ENCODE data around the gene RABAC1. TPM values are rescaled to one million over a fixed set of nuclear protein-coding genes. Genes with fewer than 3 reads are reported as not detected.
A peak's percentile ranks its signal among the peaks of the same experiment; 100 is the strongest.

RABAC1 gene
- polyA plus RNA-seq, 6 donors from 2014 or later, result 218 to 268 (median 245) TPM

DNA sequence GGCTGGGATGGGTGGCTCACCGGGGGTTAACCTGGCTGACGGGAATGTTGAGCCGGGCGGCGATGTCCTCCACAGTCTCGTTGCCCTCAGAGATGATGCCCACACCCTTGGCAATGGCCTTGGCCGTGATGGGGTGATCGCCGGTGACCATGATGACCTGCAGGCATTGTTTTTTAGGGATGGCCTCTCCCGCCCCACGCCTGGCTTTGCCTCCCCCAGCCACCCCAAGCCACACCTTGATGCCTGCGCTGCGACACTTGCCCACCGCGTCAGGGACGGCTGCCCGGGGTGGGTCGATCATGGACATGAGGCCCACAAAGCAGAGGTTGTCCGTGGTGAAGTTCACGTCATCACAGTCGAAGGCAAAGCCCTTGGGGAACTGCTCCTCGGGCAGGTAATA, 18.8 kb upstream of the RABAC1 start:
- Mint-ChIP-seq H3K27me3 (no peaks in the 10 kb centered on the region), H3K36me3 (no peaks in the 10 kb centered on the region), H3K27ac (no peak overlapping the region), H3K4me1 (no peaks in the 10 kb centered on the region), H3K4me3 (no peak overlapping the region), H3K9me3 (no peaks in the 10 kb centered on the region)
- ATAC-seq (ENCODE audit: low read depth in 2 of 2) (no peak), DNase-seq (no peak)

DNA sequence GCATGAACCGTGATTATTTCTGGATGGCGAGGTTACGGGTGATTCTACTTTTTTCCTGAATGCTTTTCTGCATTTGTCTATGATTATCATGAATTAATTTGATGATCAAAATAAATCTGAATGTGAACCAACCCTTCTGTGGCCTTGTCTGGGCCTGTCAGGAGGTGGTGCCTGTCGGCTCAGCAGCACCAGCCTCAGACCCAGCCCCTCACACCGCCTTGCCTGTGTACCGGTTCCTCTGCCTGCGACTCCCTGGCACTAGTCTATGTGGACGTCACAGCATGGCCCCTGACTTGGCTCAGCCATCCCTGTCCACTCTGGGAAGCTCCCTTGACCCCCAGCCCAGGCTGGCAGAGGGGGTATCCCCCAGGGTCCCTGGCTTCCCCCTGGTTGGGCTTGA, 15.5 kb upstream of the RABAC1 start:
- Mint-ChIP-seq H3K4me1 (no peaks in the 10 kb centered on the region), H3K27ac (no peak overlapping the region), H3K36me3 (no peaks in the 10 kb centered on the region), H3K27me3 (no peaks in the 10 kb centered on the region), H3K4me3 (no peak overlapping the region), H3K9me3 (no peaks in the 10 kb centered on the region)
- no peak for DNase-seq
- ATAC-seq (ENCODE audit: low read depth in 2 of 2), result no peak

DNA sequence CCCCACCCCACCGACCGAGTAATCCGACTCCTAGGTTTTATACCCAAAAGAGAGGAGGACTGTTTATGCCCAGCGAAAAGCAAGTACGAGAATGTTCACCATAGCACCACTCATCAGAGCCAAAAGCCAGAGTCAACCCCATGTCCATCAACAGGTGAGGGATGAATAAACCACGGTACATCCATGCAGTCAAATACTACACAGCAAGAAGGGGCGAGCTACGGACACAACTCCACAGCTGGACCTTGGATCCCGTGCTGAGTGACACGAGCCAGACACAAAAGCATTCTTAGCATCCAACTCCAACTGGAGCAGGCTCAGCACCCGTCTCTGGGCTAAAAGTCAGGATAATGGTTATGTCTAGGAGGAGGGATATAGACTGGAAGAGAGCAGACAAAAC, 12.2 kb upstream of the RABAC1 start:
- no peak for DNase-seq
- no peak for ATAC-seq (ENCODE audit: low read depth in 2 of 2)
- H3K27ac Mint-ChIP-seq, result no peak overlapping the region
- H3K36me3 Mint-ChIP-seq, result no peaks in the 10 kb centered on the region
- H3K4me1 Mint-ChIP-seq, result no peaks in the 10 kb centered on the region
- peaks cover 0 to 8% (median 0%) of the 10 kb centered on the region in 3 donors for H3K27me3 Mint-ChIP-seq
- H3K9me3 Mint-ChIP-seq, result no peaks in the 10 kb centered on the region
- no peak overlapping the region for H3K4me3 Mint-ChIP-seq

DNA sequence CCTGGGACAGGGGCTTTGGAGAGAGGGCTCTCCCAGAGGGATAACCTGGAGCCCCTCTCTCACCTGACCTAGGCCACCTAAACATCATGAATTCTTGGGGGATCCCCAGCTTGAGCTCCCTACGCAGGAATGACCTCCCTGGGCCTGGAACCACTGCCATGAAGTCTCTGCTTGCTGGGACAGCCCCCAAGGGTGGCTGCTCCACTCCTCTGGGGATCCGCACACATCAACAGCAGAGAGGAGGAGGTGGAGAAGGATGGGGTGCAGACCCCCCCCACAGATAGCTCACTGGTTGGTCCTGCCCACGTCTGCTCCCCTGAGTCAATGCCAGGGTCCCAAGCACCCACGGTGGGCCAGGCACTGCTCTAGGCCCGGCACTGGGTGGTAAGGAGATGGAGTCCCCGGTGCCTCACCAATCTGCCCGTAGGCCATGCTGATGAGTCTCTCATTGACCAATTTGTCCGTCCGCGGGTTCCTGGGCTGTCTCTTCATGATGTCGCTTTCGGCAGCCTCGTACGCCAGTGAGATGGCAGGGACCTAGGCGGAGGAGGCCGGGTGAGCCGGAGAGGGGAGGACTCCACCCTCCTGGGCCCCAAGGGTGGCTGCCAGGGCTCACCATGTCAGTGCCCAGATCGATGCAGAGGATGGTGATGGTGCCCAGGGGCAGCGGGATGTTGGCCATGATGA, 10.8 kb upstream of the RABAC1 start:
- Mint-ChIP-seq H3K27me3 (peaks cover 0 to 11% (median 0%) of the 10 kb centered on the region in 3 donors), H3K36me3 (no peaks in the 10 kb centered on the region), H3K9me3 (no peaks in the 10 kb centered on the region), H3K4me1 (no peaks in the 10 kb centered on the region), H3K4me3 (no peak overlapping the region), H3K27ac (no peak overlapping the region)
- ATAC-seq (ENCODE audit: low read depth in 2 of 2) (no peak), DNase-seq (no peak)

DNA sequence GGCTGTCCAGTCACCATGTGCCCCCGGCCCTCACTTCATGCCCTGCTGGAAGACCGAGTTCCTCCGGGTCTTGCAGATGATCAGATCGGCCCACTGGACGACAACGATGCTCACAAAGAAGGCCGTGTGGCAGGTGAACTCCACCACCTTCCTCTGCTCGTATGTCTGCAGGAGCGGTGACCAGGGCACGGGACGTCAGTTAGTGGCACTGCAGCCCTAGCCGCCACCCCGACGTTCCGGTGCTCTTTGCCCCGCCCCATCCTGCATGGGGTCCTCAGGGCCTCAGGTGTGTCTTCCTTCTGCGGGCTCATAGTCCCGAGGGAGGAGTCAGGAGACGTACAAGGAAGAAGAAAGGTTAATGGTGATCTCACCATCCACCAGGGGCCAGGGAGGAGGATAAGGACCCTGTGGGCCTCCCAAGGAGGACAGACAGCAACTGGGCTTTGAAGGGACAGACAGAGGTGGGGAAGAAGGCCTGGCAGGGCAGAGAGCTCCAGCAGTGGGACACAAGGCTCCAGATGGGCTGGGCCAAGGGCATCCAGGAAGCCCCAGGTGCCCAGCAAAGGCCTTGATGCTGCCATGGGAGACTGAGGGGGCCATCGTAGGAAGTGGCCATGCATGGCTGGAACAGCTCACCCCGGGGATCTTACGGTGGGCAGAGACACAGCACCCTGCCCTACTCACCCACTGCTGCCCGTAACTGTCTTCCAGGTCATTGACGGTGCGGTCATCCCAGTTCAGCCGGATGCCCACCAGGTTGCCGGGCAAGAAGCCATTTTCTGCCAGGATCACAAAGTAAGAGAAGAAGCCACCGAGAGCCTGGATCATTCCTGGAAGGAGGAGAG, 9.9 kb upstream of the RABAC1 start:
- Mint-ChIP-seq H3K4me1 (no peaks in the 10 kb centered on the region), H3K27ac (no peak overlapping the region), H3K9me3 (no peaks in the 10 kb centered on the region), H3K27me3 (peaks cover 0 to 11% (median 0%) of the 10 kb centered on the region in 3 donors), H3K36me3 (no peaks in the 10 kb centered on the region), H3K4me3 (no peak overlapping the region)
- no peak for DNase-seq
- no peak for ATAC-seq (ENCODE audit: low read depth in 2 of 2)

DNA sequence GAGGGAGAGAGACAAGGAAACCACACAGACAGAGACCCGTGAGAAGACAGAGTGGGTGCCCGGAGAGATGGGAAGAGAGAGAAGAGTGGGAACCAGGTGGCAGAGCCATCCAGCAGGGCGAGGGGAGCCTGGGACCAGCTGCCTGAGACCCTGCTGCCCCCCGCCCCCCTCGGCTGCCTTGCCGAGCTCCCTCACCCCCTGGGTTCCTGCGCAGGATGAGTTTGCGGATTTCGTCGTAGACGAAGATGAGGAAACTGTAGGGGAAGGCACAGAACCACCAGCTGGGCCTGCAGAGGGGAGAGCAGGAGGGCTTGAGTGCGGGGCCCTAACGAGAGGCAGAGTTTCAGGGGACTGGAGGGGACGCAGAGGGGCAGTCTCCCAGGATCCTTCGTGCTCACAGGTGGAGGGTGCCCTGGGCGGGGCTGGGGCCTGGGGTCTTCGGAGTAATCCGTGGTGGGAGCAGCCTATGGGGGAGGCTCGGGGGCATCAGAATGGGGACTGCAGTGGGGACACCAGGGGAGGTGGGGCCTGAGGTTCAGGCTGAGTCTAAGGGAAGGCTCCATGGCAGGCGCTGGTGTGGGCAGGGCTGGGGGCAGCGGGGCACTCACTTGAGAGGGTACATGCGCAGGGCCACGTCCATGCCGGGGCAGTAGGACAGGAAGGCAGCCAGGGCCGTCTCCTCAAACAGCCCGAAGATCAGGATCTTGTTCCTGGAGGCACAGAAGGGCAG, 8.1 kb upstream of the RABAC1 start:
- Mint-ChIP-seq H3K4me1 (no peaks in the 10 kb centered on the region), H3K27me3 (peaks cover 0 to 11% (median 0%) of the 10 kb centered on the region in 3 donors), H3K27ac (no peak overlapping the region), H3K36me3 (no peaks in the 10 kb centered on the region), H3K9me3 (no peaks in the 10 kb centered on the region), H3K4me3 (peak overlapping the region in 1 of 8 donors; percentile 11)
- DNase-seq, result no peak
- ATAC-seq (ENCODE audit: low read depth in 2 of 2), result no peak

- ATAC-seq (ENCODE audit: low read depth in 2 of 2), result no peak
These were observed 6.0 kb upstream of the RABAC1 start for GRCh38 chr19:41965106-41965505.

DNA sequence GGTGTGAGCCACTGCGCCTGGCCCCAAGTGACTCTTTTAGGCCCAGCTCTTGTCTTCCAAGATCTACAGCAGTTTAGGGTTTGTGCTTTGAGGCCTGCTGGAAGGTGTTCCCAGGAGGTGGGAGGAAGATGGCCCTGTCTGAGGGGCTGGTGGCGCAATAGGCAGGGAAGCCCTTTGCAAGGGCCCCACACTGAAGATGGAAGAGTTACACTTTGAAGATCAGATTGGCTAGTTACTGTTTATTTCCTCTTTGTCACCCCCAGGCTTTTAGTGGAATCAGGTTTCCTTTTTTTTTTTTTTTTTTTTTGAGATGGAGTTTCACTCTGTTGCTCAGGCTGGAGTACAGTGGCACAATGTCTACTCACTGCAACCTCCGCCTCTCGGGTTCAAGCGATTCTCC, 1.9 kb upstream of the RABAC1 start:
- Mint-ChIP-seq H3K27ac (no peak overlapping the region), H3K9me3 (no peaks in the 10 kb centered on the region), H3K27me3 (no peaks in the 10 kb centered on the region), H3K36me3 (peaks cover 0 to 3% of the 10 kb centered on the region in 2 donors), H3K4me1 (peaks cover 20 to 26% (median 20%) of the 10 kb centered on the region in 3 donors), H3K4me3 (peak overlapping the region in 4 of 8 donors; percentile 19 to 40 (median 36))
- ATAC-seq (ENCODE audit: low read depth in 2 of 2) (no peak), DNase-seq (no peak)

More at GRCh38 chr19:41965106-41965505, 6.0 kb upstream of the RABAC1 start:
- Mint-ChIP-seq H3K9me3 (no peaks in the 10 kb centered on the region), H3K36me3 (no peaks in the 10 kb centered on the region), H3K27ac (no peak overlapping the region), H3K27me3 (peaks cover 0 to 11% (median 0%) of the 10 kb centered on the region in 3 donors), H3K4me1 (no peaks in the 10 kb centered on the region), H3K4me3 (no peak overlapping the region)
- no peak for DNase-seq

- DNase-seq (peak; percentile 70), ATAC-seq (ENCODE audit: low read depth in 2 of 2) (peak; percentile 58 to 62)
- H3K36me3 Mint-ChIP-seq, result peaks cover 0 to 9% of the 10 kb centered on the region in 2 donors
- H3K27ac Mint-ChIP-seq, result peak overlapping the region; percentile 80 to 98 (median 88)
- H3K27me3 Mint-ChIP-seq, result no peaks in the 10 kb centered on the region
- peaks cover 20 to 31% (median 20%) of the 10 kb centered on the region in 3 donors for H3K4me1 Mint-ChIP-seq
- no peaks in the 10 kb centered on the region for H3K9me3 Mint-ChIP-seq
- peak overlapping the region; percentile 86 to 99 (median 94) for H3K4me3 Mint-ChIP-seq
These were observed 610 bp downstream of the RABAC1 start for GRCh38 chr19:41958367-41959055.

DNA sequence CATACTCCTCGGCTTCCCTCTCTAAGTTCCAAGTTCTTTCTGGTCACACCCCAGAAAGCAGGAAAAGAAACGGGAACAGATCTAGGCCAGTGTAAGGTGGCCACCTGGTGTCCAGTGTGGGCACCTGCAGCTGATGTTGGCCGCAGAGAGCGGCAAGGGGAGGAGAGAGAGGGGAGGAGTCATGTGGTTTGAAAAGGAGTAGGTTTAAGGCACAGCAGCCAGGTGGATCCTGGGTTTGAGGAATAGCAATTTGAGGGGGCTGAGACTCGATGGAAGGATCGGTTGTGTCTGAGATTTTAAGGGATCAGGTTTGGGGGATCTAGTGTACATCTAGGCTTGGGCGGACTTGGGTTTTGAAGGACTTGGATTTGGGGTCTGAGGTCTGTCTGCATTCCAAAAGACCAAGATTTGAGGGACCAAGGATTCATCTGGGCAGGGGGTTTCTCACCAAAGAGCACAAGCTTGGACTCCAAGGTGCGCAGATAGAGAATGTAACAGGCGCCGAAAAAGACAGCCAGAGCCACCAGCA, 1.2 kb downstream of the RABAC1 start:
- peaks cover 20 to 31% (median 20%) of the 10 kb centered on the region in 3 donors for H3K4me1 Mint-ChIP-seq
- peak overlapping the region; percentile 80 to 98 (median 88) for H3K27ac Mint-ChIP-seq
- ATAC-seq (ENCODE audit: low read depth in 2 of 2) (peak; percentile 18 to 19), DNase-seq (peak; percentile 42)
- H3K9me3 Mint-ChIP-seq, result no peaks in the 10 kb centered on the region
- H3K4me3 Mint-ChIP-seq, result peak overlapping the region; percentile 86 to 99 (median 94)
- no peaks in the 10 kb centered on the region for H3K27me3 Mint-ChIP-seq
- H3K36me3 Mint-ChIP-seq, result peaks cover 0 to 9% of the 10 kb centered on the region in 2 donors

DNA sequence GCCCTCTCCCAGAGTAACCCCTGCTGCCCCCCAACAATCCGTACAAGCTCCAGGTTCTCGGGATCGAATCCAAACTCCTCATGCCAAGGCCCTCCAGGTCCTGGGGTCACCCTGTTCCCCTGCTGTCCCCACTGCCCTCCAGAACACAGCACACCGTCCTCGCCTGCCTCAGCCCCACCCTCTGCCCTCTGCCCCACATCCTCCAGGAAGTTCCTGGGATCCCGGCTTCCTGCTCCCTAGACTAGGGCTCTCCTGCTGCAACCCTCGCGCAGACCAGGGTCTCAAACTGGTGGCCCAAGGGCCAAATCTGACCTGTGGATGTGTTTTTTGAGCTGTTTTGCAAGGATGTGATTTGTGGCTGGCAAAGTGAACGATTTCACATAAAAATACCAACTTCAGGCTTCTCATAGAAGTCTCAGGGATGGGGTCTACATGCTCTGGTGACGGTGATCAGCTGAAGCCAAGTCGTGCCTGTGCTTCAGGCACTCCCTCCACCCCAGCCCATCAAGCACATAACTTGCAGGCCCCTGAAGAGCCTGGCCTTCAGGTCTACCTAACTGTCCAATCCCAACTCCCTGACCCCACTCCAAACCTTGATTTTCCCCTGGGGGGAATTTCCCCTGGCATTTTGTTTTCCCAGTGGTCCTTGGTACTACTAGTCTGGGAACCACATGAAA, 1.8 kb downstream of the RABAC1 start:
- peak overlapping the region; percentile 86 to 99 (median 94) for H3K4me3 Mint-ChIP-seq
- H3K27me3 Mint-ChIP-seq, result no peaks in the 10 kb centered on the region
- DNase-seq (no peak), ATAC-seq (ENCODE audit: low read depth in 2 of 2) (no peak)
- H3K36me3 Mint-ChIP-seq, result peaks cover 0 to 9% of the 10 kb centered on the region in 2 donors
- no peaks in the 10 kb centered on the region for H3K9me3 Mint-ChIP-seq
- peaks cover 20 to 31% (median 20%) of the 10 kb centered on the region in 3 donors for H3K4me1 Mint-ChIP-seq
- peak overlapping the region in 5 of 6 donors; percentile 64 to 97 (median 83) for H3K27ac Mint-ChIP-seq

- ATAC-seq (ENCODE audit: low read depth in 2 of 2), result no peak
- no peak for DNase-seq
- H3K27ac Mint-ChIP-seq, result peak overlapping the region in 2 of 6 donors; percentile 61 to 69
- no peaks in the 10 kb centered on the region for H3K9me3 Mint-ChIP-seq
- H3K36me3 Mint-ChIP-seq, result peaks cover 0 to 9% of the 10 kb centered on the region in 2 donors
- peaks cover 23 to 33% (median 26%) of the 10 kb centered on the region in 3 donors for H3K4me1 Mint-ChIP-seq
- H3K4me3 Mint-ChIP-seq, result peak overlapping the region in 2 of 8 donors; percentile 39 to 65
- H3K27me3 Mint-ChIP-seq, result no peaks in the 10 kb centered on the region
These were observed 2.5 kb downstream of the RABAC1 start for GRCh38 chr19:41956621-41957020.
